HEK293 (cell line): Measurements from ENCODE around the gene RAB40C.

Experiments
- CTCF ChIA-PET: fragments of 350-600 bp; formaldehyde crosslinking; extraction: SDS; loops from one replicate; lab custom pipeline; 2021; ENCODE audit warnings: antibody characterized with exemption; lab: Yijun Ruan, JAX
- POLR2A ChIA-PET: fragments of 300-600 bp; formaldehyde crosslinking; extraction: SDS; loops from one replicate; lab custom pipeline; 2020; ENCODE audit warnings: antibody characterized with exemption, inconsistent platforms; lab: Yijun Ruan, JAX
- H3K27ac ChIP-seq: fragments of 200-500 bp; sonication (Bioruptor generic); 2 replicates; pipeline ENCODE4 v1.5.1; 2014; ENCODE audit warnings: low read depth, low read length, control low read depth, inconsistent platforms; ENCODE audit errors: extremely low read depth
- H3K36me3 ChIP-seq, 2 experiments: fragments of 200-500 bp in 1 of 2; sonication (Bioruptor generic) in 1 of 2; 1 replicate in 1 of 2; 2 replicates in 1 of 2; pipeline ENCODE4 v1.5.1; 2014 to 2017; ENCODE audit warnings: inconsistent platforms in 2 of 2, low read length in 2 of 2; ENCODE audit not compliant: control insufficient read depth in 2 of 2, insufficient read depth in 1 of 2
- H3K4me1 ChIP-seq: fragments of 200-500 bp; sonication (Bioruptor generic); 2 replicates; pipeline ENCODE4 v1.5.1; 2014; ENCODE audit warnings: mild to moderate bottlenecking, low read length, inconsistent platforms; ENCODE audit not compliant: control insufficient read depth, insufficient read depth
- H3K4me3 ChIP-seq: 2 replicates; pipeline ENCODE4 v1.5.1; 2011; ENCODE audit warnings: low read depth, mild to moderate bottlenecking, control low read depth, low read length, moderate library complexity
- H3K9me3 ChIP-seq: fragments of 200-500 bp; sonication (Bioruptor generic); 2 replicates; pipeline ENCODE4 v1.5.1; 2014; ENCODE audit warnings: low read depth, low read length, inconsistent platforms; ENCODE audit not compliant: control insufficient read depth, insufficient read depth
- BCL11A ChIP-seq: fragments of 450-650 bp; formaldehyde crosslinking; IDR thresholded peaks from 2 replicates; pipeline ENCODE4 v1.5.1; 2016; ENCODE audit warnings: low read depth, missing biosample characterization, missing genetic modification characterization
- GLIS1 ChIP-seq: fragments of 450-650 bp; formaldehyde crosslinking; IDR thresholded peaks from 2 replicates; pipeline ENCODE4 v1.5.1; 2016; ENCODE audit warnings: missing biosample characterization, missing genetic modification characterization
- HOXC10 ChIP-seq: sonication (generic); formaldehyde crosslinking; IDR thresholded peaks from 2 replicates; pipeline ENCODE4 v1.8.1; 2023; ENCODE audit warnings: mild to moderate bottlenecking, missing genetic modification reagents
- ZFP69B ChIP-seq: fragments of 450-650 bp; formaldehyde crosslinking; IDR thresholded peaks from 2 replicates; pipeline ENCODE4 v1.5.1; 2016; ENCODE audit warnings: missing biosample characterization, missing genetic modification characterization
- ZIC2 ChIP-seq: fragments of 450-650 bp; formaldehyde crosslinking; IDR thresholded peaks from 2 replicates; pipeline ENCODE4 v1.5.1; 2016; ENCODE audit warnings: missing biosample characterization, missing genetic modification characterization
- ZNF19 ChIP-seq: fragments of 450-650 bp; formaldehyde crosslinking; IDR thresholded peaks from 2 replicates; pipeline ENCODE4; 2016; ENCODE audit warnings: missing biosample characterization, missing genetic modification characterization, low read depth
- ZNF266 ChIP-seq: fragments of 450-650 bp; formaldehyde crosslinking; IDR thresholded peaks from 2 replicates; pipeline ENCODE4 v1.5.1; 2016; ENCODE audit warnings: missing biosample characterization, missing genetic modification characterization, low read depth
- ZNF548 ChIP-seq: fragments of 450-650 bp; formaldehyde crosslinking; IDR thresholded peaks from 2 replicates; pipeline ENCODE4 v1.5.1; 2016; ENCODE audit warnings: missing biosample characterization, missing genetic modification characterization
- TF ChIP-seq, protein P1 (sequence below): fragments of 450-650 bp; formaldehyde crosslinking; IDR thresholded peaks from 2 replicates; pipeline ENCODE4 v1.5.1; 2017; ENCODE audit warnings: missing biosample characterization, missing genetic modification characterization
- TF ChIP-seq, protein P2 (sequence below): fragments of 450-650 bp; formaldehyde crosslinking; IDR thresholded peaks from 2 replicates; pipeline ENCODE4 v1.5.1; 2016; ENCODE audit warnings: missing biosample characterization, missing genetic modification characterization
- TF ChIP-seq, protein P3 (sequence below): fragments of 450-650 bp; formaldehyde crosslinking; IDR thresholded peaks from 2 replicates; pipeline ENCODE4 v1.5.1; 2016; ENCODE audit warnings: missing biosample characterization, missing genetic modification characterization
- TF ChIP-seq, protein P4 (sequence below): fragments of 450-650 bp; formaldehyde crosslinking; IDR thresholded peaks from 2 replicates; pipeline ENCODE4 v1.5.1; 2016; ENCODE audit warnings: missing biosample characterization, missing genetic modification characterization
- TF ChIP-seq, protein P5 (sequence below): fragments of 450-650 bp; formaldehyde crosslinking; IDR thresholded peaks from 2 replicates; pipeline ENCODE4 v1.5.1; 2016; ENCODE audit warnings: missing biosample characterization, missing genetic modification characterization
- TF ChIP-seq, protein P6 (sequence below): fragments of 450-650 bp; formaldehyde crosslinking; IDR thresholded peaks from 2 replicates; pipeline ENCODE4 v1.5.1; 2017; ENCODE audit warnings: missing biosample characterization, missing genetic modification characterization

The RAB40C gene

DNA sequence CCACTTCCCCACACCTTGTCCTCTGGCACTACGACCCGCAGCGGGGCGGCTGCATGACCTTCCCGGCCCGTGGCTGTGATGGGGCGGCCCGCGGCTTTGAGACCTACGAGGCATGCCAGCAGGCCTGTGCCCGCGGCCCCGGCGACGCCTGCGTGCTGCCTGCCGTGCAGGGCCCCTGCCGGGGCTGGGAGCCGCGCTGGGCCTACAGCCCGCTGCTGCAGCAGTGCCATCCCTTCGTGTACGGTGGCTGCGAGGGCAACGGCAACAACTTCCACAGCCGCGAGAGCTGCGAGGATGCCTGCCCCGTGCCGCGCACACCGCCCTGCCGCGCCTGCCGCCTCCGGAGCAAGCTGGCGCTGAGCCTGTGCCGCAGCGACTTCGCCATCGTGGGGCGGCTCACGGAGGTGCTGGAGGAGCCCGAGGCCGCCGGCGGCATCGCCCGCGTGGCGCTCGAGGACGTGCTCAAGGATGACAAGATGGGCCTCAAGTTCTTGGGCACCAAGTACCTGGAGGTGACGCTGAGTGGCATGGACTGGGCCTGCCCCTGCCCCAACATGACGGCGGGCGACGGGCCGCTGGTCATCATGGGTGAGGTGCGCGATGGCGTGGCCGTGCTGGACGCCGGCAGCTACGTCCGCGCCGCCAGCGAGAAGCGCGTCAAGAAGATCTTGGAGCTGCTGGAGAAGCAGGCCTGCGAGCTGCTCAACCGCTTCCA, 43.6 kb downstream of the RAB40C start:
- Histone ChIP-seq H3K4me1 (peaks cover 4% of the 10 kb centered on the region; the same call in 1 of the 2 replicates), H3K27ac (no peak overlapping the region), H3K9me3 (no peaks in the 10 kb centered on the region), H3K4me3 (no peak overlapping the region)
- ChIA-PET POLR2A (interaction anchor here (1.3 kb wide), 1 partner anchor 9 kb away, joined by 3 read pairs; no protein-coding TSS in a partner anchor), CTCF (no interaction called here)
- TF ChIP-seq, protein P1, sequence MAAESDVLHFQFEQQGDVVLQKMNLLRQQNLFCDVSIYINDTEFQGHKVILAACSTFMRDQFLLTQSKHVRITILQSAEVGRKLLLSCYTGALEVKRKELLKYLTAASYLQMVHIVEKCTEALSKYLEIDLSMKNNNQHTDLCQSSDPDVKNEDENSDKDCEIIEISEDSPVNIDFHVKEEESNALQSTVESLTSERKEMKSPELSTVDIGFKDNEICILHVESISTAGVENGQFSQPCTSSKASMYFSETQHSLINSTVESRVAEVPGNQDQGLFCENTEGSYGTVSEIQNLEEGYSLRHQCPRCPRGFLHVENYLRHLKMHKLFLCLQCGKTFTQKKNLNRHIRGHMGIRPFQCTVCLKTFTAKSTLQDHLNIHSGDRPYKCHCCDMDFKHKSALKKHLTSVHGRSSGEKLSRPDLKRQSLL (tag by site-specific recombination): peak; percentile 65
- no peak for TF ChIP-seq HOXC10
- TF ChIP-seq, all 188 proteins: peak for 1
- peaks cover 0 to 20% of the 10 kb centered on the region in 2 experiments; a peak in 1 of 3 replicates for H3K36me3 ChIP-seq

DNA sequence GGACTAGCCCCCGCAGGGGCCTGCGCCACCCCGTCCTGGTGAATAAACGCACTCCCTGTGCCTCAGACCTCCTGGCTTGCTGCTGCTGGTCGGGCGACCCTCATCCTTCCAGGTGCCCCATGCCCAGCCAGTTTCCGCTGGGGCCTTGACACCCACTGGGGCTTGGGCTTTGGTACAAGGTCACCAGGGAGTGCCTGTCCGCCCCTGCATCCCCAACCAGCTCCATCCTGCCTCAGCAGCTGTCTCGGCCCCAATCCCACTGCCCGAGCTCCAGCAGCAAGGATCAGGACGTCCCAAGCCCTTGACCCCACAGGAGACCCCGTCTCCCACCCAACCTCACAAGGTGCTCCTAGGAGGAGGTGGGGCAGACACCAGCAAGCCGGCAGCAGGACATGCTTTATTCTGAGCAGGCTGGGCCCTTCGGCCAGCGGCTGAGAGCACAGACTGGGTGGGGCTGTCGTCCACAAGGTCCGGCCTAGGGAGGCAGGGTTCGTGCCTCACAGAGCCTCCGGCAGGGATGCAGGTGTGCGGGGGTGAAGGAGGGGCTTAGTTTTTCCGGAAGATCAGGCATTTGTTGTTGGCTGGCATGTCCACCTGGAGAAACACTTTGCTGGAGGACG, 44.3 kb downstream of the RAB40C start:
- peaks cover 0 to 20% of the 10 kb centered on the region in 2 experiments; a peak in 1 of 3 replicates for H3K36me3 ChIP-seq
- H3K4me3 ChIP-seq: no peak overlapping the region
- H3K9me3 ChIP-seq: no peaks in the 10 kb centered on the region
- peaks cover 4% of the 10 kb centered on the region; the same call in 1 of the 2 replicates for H3K4me1 ChIP-seq
- no peak overlapping the region for H3K27ac ChIP-seq
- CTCF ChIA-PET: no interaction called here
- TF ChIP-seq, protein P2, sequence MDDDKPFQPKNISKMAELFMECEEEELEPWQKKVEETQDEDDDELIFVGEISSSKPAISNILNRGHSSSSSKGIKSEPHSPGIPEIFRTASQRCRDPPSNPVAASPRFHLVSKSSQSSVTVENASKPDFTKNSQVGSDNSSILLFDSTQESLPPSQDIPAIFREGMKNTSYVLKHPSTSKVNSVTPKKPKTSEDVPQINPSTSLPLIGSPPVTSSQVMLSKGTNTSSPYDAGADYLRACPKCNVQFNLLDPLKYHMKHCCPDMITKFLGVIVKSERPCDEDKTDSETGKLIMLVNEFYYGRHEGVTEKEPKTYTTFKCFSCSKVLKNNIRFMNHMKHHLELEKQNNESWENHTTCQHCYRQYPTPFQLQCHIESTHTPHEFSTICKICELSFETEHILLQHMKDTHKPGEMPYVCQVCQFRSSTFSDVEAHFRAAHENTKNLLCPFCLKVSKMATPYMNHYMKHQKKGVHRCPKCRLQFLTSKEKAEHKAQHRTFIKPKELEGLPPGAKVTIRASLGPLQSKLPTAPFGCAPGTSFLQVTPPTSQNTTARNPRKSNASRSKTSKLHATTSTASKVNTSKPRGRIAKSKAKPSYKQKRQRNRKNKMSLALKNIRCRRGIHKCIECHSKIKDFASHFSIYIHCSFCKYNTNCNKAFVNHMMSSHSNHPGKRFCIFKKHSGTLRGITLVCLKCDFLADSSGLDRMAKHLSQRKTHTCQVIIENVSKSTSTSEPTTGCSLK: no peak
- TF ChIP-seq ZNF19 (tag by site-specific recombination): no peak
- TF ChIP-seq, all 188 proteins: peak for 0
- POLR2A ChIA-PET: interaction anchor here (1.3 kb wide), 1 partner anchor 10 kb away, joined by 3 read pairs; no protein-coding TSS in a partner anchor

DNA sequence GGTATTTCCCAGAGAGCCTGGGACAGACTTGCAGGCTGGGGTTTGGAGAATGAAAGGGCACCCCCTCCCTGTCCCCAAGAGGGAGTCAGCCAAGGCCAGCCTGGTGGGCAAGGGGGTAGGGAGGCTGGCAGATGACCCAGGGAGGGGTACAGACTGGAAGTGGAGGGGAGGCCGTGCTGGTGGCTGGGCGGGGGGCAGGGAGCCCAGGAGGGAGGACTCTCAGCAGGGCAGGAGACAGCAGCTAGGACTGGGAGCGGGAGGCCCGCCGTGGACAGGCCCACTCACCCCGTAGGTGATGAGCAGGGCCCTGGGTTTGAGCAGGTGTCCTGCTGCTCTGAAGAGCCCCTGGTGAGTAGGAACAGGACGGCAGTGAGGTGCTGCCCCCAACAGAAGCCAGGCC, 45.1 kb downstream of the RAB40C start:
- CTCF ChIA-PET: no interaction called here
- TF ChIP-seq BCL11A (tag by site-specific recombination) (no peak), GLIS1 (tag by site-specific recombination) (no peak), ZNF266 (no peak), ZNF548 (tag by site-specific recombination) (no peak), ZFP69B (tag by site-specific recombination) (no peak), ZIC2 (tag by site-specific recombination) (peak; percentile 56)
- TF ChIP-seq, protein P3, sequence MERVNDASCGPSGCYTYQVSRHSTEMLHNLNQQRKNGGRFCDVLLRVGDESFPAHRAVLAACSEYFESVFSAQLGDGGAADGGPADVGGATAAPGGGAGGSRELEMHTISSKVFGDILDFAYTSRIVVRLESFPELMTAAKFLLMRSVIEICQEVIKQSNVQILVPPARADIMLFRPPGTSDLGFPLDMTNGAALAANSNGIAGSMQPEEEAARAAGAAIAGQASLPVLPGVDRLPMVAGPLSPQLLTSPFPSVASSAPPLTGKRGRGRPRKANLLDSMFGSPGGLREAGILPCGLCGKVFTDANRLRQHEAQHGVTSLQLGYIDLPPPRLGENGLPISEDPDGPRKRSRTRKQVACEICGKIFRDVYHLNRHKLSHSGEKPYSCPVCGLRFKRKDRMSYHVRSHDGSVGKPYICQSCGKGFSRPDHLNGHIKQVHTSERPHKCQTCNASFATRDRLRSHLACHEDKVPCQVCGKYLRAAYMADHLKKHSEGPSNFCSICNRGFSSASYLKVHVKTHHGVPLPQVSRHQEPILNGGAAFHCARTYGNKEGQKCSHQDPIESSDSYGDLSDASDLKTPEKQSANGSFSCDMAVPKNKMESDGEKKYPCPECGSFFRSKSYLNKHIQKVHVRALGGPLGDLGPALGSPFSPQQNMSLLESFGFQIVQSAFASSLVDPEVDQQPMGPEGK (tag by site-specific recombination): peak; percentile 48; the same call in 1 of the 2 replicates
- TF ChIP-seq, protein P4, sequence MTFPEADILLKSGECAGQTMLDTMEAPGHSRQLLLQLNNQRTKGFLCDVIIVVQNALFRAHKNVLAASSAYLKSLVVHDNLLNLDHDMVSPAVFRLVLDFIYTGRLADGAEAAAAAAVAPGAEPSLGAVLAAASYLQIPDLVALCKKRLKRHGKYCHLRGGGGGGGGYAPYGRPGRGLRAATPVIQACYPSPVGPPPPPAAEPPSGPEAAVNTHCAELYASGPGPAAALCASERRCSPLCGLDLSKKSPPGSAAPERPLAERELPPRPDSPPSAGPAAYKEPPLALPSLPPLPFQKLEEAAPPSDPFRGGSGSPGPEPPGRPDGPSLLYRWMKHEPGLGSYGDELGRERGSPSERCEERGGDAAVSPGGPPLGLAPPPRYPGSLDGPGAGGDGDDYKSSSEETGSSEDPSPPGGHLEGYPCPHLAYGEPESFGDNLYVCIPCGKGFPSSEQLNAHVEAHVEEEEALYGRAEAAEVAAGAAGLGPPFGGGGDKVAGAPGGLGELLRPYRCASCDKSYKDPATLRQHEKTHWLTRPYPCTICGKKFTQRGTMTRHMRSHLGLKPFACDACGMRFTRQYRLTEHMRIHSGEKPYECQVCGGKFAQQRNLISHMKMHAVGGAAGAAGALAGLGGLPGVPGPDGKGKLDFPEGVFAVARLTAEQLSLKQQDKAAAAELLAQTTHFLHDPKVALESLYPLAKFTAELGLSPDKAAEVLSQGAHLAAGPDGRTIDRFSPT (tag by site-specific recombination): peak; percentile 57; the same call in 1 of the 2 replicates
- TF ChIP-seq, protein P5, sequence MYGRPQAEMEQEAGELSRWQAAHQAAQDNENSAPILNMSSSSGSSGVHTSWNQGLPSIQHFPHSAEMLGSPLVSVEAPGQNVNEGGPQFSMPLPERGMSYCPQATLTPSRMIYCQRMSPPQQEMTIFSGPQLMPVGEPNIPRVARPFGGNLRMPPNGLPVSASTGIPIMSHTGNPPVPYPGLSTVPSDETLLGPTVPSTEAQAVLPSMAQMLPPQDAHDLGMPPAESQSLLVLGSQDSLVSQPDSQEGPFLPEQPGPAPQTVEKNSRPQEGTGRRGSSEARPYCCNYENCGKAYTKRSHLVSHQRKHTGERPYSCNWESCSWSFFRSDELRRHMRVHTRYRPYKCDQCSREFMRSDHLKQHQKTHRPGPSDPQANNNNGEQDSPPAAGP (tag by site-specific recombination): 0 out of 2 replicates have a peak, but pooled peaks have one; percentile 16
- TF ChIP-seq, protein P6, sequence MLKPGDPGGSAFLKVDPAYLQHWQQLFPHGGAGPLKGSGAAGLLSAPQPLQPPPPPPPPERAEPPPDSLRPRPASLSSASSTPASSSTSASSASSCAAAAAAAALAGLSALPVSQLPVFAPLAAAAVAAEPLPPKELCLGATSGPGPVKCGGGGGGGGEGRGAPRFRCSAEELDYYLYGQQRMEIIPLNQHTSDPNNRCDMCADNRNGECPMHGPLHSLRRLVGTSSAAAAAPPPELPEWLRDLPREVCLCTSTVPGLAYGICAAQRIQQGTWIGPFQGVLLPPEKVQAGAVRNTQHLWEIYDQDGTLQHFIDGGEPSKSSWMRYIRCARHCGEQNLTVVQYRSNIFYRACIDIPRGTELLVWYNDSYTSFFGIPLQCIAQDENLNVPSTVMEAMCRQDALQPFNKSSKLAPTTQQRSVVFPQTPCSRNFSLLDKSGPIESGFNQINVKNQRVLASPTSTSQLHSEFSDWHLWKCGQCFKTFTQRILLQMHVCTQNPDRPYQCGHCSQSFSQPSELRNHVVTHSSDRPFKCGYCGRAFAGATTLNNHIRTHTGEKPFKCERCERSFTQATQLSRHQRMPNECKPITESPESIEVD (tag by site-specific recombination): no peak
- no peak overlapping the region for H3K4me3 ChIP-seq
- H3K27ac ChIP-seq: peak overlapping the region; percentile 82; the same call in 1 of the 2 replicates
- no peaks in the 10 kb centered on the region for H3K9me3 ChIP-seq
- peaks cover 4% of the 10 kb centered on the region; the same call in 1 of the 2 replicates for H3K4me1 ChIP-seq
- POLR2A ChIA-PET: interaction anchor here (0.6 to 2.0 kb wide), 2 partner anchors 13 to 30 kb away, joined by 3 to 9 read pairs; no protein-coding TSS in a partner anchor
- peaks cover 0 to 20% of the 10 kb centered on the region in 2 experiments; a peak in 1 of 3 replicates for H3K36me3 ChIP-seq
